GM23248 (cell line): Measurements from ENCODE around the gene MVP.

Source experiments
- EZH2 ChIP-seq: fragments of 200-600 bp; sonication (generic); IDR thresholded peaks from 2 replicates; pipeline ENCODE4 v1.6.1; 2018; ENCODE audit warnings: antibody characterized with exemption, mild to moderate bottlenecking; ENCODE audit not compliant: insufficient read depth, poor library complexity, severe bottlenecking
- EZH2phosphoT487 ChIP-seq: fragments of 200-600 bp; sonication (generic); IDR thresholded peaks from 2 replicates; pipeline ENCODE4 v1.6.1; 2018; ENCODE audit warnings: antibody characterized with exemption, moderate library complexity, mild to moderate bottlenecking, low read depth; ENCODE audit not compliant: insufficient read depth

DNA sequence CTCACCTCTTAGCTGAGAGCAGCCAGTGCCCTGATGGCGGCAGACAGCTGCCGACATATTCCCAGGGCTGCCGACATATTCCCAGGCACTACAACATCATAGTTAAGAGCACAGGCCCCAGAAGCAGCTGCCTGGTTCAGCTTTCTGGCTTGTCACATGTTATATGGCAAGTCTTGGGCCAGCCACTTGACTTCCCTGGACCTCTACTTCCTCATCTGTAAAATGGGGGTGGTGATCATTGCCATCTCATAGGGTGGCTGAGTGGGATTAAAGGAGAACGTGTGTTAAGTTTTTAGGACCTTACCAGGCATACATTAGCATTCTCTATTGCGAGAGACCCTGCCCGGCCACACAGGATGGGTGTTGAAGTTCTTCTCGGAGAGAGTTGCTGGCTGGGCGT is 23.7 kb downstream of the MVP start:
- TF ChIP-seq EZH2: no peak
- TF ChIP-seq EZH2phosphoT487: no peak
